ENCODE measurements around the gene KISS1R.
"Not testable (repeated sequence)": the region's sequence is repeated elsewhere in the genome, so short reads cannot be mapped to it uniquely, and the experiment has no call there.

The KISS1R gene

DNA sequence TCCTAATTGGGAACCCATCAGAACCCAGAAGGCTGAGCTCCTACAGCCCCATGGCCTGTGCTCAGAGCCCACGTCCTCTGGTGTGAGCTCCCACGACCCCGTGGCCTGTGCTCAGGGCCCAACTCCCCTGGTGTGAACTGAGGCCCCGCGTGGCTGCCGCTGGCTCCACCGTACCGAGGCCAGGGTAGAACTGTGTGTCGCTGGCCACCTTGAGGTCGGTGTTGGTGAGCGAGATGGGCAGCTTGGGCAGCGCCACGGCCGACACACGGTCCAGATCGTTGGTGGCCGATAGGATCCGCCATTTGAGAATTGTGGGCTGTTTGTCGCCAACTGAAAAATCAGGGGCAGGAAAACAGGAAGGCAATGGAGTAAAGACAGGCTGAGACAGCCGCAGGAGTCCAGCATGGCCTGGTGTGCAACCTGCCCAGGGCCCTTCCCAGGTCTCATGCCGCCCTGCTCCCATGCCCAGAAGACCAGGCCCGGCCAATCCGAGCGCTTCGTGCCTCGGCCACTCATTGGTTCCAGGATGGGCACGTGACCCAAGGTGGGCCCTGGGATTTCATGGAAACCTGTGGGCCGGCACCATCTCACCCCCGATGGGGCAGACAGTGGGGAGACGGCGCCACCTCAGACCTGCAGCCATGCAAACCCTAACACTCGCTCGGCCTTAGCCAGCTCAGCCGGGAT lies 35.6 kb upstream of the KISS1R start:
- DNase-seq (ENCODE audit: low read depth in 2 of 3, low spot score in 1 of 3) = no peak

DNA sequence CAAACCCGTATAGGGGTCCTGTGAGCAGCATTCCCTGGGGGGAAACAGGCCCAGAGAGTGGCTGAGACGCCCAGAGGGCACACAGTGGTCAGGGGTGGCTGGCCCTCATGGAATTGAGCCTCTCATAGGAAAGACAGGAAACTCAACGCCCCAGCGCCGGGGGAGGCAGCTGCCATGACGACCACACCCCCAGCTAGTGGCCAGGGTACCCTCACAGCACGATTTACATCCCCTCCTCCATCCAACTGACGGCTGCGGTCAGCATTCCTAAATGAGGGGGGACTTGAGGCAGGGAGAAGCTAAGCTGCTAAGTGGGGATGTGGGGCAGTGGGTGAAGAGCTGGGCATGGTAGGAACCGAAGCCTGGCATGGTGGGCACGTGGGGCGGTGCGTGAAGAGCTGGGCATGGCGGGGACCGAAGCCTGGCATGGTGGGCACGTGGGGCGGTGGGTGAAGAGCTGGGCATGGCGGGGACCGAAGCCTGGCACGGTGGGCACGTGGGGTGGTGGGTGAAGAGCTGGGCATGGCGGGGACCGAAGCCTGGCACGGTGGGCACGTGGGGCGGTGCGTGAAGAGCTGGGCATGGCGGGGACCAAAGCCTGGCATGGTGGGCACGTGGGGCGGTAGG lies 34.1 kb upstream of the KISS1R start:
- DNase-seq (ENCODE audit: low read depth in 2 of 3, low spot score in 1 of 3) = no peak

DNA sequence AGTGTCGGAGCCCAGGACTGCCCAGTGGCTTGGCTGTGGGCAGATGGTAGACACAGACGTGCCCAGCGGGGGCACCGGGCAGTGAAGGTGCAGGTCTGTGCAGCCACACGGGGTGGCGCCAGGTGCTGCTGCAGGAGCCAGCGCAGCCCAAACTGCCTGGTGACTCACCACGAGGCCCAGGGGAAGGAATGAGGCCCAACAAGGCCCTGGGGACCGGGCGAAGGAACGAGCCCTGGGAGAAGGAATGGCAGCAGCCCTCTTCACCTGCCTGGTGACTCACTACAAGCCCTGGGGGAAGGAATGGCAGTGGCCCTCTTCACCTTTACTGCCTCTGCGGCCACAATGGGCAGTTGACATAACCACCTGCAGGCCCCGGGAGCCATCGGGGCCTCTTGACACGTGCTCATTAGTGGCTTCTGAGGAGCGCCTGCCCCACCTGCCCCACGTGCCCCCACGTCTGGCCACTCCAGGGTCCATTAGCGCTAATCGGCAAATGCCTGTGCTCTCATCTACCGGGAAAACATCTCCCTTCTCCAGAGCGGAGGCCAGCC lies 33.4 kb upstream of the KISS1R start:
- no peak for DNase-seq (ENCODE audit: low read depth in 2 of 3, low spot score in 1 of 3)

DNA sequence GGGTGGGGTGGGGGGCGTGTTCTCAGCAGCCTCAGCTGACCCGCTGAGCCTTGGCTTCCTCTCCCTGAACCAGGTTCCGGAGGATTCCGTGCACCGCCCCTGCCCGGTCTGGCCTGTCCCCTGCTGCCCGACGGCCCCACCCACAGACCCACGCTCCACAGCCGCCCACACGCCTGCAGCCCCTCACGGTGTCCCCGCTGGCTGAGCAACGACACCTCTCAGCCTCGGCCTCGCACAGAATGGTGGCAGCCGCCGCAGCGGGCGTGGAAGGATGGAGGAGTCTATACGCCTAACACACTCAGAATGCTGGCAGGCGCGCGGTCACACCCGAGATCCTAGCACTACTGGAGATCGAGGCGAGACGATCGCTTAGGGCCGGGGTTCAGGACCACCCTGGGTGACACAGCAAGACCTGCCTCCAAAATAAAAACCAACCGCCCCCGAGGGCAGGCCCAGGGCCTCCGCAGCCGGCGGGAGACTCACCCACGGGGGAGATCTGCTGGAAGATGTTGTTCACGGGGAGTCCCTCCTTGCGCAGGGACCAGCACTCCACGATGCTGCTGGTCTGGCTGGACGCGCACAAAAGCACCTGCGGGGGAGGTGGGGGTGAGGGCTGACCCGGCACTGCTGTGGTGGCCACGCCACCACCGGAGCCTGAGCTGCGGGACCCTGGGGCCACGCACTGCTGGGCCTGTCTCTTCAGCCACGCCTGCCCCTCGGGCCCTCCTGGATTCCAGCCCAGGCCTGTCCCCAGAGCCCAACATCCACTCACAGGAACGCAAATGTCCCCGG lies 32.5 kb upstream of the KISS1R start:
- no peak for DNase-seq (ENCODE audit: low read depth in 2 of 3, low spot score in 1 of 3)

DNA sequence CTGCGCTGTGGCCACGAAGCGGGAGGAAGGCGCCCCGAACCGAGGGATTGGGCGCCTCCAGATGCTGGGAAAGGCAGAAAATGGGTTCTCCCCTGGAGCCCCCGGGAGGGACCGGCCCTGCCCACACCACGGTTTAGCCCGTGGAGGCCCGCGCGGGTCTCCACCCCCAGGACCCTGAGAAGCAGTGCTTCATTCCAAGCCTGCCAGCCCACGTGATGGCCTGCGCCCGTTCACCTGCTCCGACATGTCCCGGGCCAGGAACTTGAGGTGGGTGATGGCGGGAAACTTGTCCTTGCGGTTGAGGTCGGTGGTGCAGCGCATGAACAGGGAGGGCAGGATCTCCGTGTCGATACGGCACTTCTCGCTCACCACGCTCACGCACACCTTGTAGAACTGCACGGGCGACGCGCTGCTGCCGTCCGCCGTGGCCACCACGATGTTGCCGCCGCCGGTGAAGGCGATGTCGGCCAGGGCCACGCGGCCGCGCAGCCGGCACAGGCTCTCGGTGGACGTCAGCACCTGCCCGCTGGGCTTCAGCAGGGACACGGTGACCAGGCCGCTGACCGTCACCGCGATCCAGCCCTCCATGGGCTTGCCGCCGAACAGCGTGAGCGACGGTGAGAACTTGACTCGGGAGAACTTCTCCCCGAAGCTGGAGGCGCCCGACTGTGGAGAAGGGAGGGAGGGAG lies 31.5 kb upstream of the KISS1R start:
- no peak for DNase-seq (ENCODE audit: low read depth in 2 of 3, low spot score in 1 of 3)

DNA sequence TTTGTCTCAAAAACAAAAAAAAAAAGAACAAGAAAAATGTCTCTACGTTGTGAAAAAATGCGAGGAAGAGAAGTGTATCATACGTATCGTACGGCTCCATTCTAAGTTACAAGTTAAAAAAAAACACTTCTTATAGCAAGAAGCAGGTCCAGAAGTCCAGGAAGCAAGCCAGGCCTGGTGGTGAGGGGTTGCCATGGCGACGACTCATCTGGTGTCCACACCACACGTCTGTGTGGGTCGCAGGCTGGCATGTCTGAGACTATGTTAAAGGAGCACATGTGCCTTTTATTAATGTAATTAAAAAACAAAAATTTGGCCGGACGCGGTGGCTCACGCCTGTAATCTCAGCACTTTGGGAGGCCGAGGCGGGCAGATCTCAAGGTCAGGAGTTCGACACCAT lies 30.1 kb upstream of the KISS1R start:
- DNase-seq (ENCODE audit: low read depth in 2 of 3, low spot score in 1 of 3) = no peak

DNA sequence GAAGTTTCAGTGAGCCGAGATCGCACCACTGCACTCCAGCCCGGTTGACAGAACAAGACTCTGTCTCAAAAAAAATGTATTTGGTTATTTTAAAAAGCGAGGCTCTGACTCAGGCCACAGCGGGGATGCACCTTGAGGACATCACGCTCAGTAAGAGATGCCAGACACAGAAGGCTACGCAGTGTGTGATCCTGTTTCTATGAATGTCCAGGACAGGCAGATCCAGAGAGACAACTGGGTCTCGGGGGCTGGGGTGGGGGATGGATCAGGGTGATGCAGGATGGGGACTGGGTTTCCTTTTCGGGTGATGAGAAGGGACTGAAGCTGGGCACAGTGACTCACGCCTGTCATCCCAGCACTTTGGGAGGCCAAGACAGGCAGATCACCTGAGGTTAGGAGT lies 29.5 kb upstream of the KISS1R start:
- DNase-seq (ENCODE audit: low read depth in 2 of 3, low spot score in 1 of 3) = no peak

DNA sequence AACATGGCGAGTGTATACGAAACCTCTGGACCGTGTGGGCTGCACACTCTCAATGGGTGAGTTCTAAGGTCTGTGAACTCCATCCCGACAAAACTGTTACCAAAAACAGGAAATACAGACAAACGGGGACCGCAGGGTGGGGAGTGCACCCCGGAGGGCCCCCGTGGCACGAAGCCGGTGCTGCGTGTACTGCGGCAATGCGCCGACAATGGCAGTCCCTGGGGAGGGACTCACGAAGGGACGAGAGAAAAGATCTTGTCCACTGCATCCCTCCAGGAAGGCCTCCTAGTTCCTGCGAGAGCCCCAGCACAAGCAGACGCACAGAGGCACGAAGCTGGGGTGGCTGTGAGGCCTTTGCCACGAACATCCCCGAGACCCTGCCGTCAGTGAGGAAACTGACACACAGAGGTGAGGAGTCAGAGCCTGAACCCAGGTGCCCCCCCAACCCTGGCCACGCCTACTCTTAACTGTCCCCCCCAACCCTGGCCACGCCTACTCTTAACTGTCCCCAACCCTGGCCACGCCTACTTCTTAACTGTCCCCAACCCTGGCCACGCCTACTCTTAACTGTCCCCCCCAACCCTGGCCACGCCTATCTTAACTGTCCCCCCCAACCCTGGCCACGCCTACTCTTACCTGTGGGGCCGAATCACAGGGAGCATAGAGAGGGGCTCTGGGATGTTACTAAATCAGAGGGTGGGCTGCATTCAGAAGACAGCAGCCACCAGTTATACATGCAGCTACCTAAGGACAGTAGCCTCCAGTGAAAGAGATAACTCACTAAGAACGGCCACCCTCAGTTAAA lies 28.4 kb upstream of the KISS1R start:
- no peak for DNase-seq (ENCODE audit: low read depth in 2 of 3, low spot score in 1 of 3)

DNA sequence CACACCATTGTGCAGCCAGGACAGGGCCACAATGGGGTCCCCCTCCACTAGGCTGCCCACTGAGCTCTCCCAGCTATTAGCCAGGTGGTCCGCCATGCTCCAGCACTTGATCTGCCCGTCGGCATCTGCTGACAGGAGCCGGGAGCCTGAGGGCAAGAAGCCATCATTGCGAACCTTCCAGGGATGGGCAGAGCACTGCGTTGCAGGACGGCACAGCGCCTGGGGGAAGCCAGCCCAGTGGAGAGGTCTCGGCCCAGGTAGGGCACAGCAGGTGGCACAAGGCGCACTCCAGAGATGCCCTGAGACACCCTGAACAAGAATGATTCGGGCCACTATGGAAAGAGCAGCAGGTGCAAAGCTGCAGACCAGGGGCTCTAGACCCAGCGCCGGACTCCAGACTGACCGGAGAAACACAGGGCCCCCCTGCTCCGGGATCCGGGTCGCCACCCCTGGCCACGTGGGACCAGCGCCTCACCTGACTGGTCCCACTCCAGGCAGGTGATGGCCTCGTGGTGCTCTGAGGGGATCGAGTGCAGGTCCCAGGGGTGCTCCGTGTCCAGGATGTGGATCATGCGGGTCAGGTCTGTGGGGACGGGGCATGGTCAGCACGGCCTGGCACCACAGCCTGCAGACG lies 27.4 kb upstream of the KISS1R start:
- DNase-seq (ENCODE audit: low read depth in 2 of 3, low spot score in 1 of 3) = no peak

DNA sequence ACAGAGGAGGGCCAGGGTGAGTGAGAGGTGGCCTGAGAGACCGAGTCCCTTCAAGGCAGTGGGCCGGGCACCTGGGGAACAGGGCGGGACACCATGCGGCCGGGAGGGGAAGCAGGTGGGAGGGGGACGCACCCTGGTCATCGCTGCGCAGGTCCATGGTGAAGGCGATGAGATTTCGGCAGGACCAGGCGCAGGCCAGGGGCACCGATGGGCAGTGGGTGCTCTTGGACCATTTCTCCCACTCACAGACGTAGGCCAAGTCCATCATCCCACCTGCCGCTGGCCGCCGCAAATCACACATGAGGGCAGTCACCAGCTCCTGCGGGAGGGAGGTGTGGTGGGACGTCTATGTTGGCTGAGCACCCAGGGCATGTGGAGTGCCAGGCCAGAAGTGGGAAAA lies 26.3 kb upstream of the KISS1R start:
- no peak for DNase-seq (ENCODE audit: low read depth in 2 of 3, low spot score in 1 of 3)

DNA sequence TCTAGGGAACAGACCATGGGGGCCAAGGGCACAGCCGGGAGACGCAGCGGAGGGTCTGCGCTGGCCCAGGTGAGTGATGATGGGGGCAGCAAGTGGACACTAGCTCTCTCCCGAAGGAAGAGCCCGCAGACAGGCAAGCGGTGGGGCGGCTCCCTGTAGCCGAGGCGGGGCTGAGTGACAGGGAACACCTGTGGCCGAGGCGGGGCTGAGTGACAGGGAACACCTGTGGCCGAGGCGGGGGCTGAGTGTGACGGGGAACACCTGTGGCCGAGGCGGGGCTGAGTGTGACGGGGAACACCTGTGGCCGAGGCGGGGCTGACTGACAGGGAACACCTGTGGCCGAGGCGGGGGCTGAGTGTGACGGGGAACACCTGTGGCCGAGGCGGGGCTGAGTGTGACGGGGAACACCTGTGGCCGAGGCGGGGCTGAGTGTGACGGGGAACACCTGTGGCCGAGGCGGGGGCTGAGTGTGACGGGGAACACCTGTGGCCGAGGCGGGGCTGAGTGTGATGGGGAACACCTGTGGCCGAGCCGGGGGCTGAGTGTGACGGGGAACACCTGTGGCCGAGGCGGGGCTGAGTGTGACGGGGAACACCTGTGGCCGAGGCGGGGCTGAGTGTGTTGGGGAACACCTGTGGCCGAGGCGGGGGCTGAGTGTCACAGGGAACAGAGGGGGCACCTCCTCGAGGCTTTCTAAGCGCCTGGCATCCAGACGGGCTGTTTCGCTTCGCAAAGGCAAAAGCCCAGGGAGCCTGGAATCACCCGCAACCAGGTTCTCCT lies 25.5 kb upstream of the KISS1R start:
- DNase-seq (ENCODE audit: low read depth in 2 of 3, low spot score in 1 of 3) = not testable (repeated sequence)

DNA sequence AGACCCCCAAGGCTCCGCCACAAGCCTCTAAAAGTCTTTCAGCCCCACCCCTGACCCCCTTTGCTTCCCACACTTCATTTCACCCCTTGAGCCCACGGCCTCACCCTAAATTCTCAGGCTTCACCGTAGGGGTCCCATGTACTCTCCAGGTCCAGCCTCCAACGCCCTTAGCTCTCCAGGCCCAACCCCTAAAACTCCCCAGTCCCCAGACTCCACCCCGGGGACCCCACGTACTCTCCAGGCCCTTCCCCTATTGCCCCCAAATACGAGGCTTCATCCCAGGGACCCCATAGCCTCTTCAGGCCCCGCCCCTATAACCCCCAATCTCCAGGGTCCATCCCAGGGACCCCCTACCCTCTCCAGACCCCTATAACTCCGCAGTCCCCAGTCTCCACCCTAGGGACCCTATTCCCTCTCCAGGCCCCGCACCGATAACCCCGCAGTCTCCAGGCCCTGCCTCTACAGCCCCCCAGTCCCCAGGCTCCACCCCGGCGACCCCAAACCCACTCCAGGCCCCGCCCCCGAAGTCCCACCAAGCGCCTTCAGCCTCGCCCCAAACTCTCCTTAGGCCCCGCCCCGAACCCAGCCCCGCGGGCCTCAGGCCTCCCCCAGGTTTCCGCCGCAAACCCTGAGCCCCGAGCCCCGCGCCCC lies 24.8 kb upstream of the KISS1R start:
- no peak for DNase-seq (ENCODE audit: low read depth in 2 of 3, low spot score in 1 of 3)

DNA sequence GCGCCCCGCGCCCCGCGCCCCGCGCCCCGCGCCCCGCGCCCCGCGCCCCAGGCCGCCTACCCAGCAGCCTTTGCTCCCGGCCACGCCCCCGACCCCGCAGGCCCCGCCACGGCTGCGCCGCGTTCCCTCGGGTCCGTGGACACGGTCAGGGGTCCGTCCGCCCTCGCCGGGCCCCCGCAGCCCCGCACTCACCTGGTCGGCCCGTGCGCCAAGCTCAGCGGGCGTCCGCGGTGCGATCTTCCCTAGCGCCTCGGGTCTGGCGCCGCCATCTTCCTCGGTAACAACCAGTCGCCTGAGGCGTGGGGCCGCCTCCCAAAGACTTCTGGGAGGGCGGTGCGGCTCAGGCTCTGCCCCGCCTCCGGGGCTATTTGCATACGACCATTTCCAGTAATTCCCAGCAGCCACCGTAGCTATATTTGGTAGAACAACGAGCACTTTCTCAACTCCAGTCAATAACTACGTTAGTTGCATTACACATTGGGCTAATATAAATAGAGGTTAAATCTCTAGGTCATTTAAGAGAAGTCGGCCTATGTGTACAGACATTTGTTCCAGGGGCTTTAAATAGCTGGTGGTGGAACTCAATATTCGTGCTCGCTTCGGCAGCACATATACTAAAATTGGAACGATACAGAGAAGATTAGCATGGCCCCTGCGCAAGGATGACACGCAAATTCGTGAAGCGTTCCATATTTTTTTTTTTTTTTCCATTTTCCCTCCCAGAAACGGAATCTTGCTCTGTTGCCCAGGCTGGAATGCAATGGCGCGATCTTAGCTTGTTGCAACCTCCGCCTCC lies 24.0 kb upstream of the KISS1R start, which contains the start of the genes MED16 and RNU6-9:
Gene MED16 (minus strand): TSS at position 294 of the 796 bp plus-strand sequence. CDS start 2,056 bp downstream, outside the sequence.
Gene RNU6-9 (plus strand): TSS at position 591 of the 796 bp plus-strand sequence.
- peak; percentile 82 to 84 (median 83) for DNase-seq (ENCODE audit: low read depth in 2 of 3, low spot score in 1 of 3)

DNA sequence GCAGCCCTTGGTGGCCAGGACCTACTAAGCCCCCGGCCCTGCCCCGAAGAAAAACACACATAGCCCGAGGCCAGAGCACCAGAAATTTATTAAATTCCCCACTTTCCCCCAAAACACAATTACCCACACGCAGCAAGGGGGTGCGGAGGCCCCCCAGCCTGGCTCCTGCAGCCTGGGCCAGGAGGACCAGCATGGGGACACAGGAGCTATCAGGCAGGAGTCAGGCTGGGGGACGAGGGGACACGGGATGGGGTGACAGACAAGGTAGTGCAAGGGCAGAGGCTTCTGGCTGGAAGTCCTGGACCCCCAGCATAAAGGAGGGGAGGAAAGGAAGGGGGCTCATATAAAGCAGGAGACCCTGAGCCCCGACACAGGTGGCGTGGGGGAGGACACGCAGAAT lies 20.7 kb upstream of the KISS1R start:
- no peak for DNase-seq (ENCODE audit: low read depth in 2 of 3, low spot score in 1 of 3)

DNA sequence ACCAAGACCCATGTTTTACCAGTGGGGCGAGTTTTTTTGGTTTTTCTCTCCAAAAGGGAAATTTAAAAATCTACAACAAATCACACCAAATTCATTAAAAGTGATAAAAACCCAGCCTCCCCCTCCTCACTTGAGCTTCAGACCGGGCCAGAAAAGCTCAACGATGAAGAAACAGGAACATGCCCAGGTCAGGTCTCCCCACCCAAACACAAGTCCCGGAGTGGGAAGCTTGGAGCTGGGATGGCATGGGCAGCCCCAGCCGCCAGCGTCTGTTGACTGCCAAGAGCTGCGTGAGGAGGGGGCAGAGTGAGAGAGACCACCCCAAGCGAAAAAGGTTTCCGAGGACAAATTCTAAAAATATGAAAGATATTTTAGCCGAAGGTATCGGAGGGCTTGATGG lies 20.1 kb upstream of the KISS1R start:
- DNase-seq (ENCODE audit: low read depth in 2 of 3, low spot score in 1 of 3) = no peak

DNA sequence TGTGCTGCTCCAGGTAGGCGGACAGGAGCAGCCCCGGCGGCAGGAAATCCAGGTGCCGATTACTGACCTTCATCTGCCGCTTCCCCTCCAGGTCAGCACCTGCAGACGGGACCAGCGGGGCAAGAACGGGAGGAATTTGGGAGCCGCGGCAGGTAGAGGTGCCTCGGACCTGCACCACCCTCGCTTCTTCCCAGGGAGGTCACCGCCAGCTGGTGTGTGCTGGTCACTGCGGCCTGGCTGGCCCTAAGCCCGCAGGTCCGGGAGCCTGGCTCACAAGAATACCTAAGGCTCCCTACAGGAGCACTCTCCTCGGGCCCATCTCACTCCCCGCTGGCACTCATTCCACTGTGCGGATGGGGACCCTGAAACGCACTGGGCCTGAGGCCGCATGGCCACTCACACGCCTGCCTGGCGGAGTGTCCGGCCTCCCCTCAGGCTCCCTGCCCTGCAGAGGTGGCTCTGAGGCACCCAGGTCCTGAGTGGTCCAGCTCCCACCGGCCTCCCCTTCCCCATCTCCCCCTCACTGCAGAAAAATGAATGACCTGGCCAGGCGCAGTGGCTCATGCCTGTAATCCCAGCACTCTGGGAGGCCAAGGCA lies 19.6 kb upstream of the KISS1R start:
- no peak for DNase-seq (ENCODE audit: low read depth in 2 of 3, low spot score in 1 of 3)

DNA sequence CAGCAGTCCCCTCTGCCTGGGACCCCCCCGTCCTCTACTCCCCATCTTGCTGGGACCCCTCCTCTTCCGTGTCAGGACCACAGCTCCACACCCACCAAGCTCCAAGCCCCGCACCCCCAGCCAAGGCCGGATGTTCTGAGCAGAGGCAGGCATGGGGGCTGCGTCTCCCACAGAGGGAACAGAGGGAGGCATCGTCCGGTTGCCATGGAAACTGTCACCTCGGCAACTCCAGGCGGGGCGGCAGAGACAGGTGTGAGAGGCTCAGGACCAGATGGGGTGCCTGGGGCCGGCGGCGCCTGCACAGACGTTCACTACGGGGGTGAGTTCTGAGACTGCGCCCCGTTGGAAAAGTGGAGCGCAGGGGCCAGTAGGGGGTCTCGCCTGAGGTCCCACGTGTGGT lies 18.5 kb upstream of the KISS1R start:
- no peak for DNase-seq (ENCODE audit: low read depth in 2 of 3, low spot score in 1 of 3)

Measured in stimulated activated CD4-positive, alpha-beta T cell treated with anti-CD3 and anti-CD28 coated beads, Interleukin-12 subunit alpha, Interleukin-12 subunit beta, amount 100 ng/mL, for 48 hours (primary cell).